ENCODE measurements around the gene ITGB2.

The ITGB2 gene

GRCh38 chr21:44867999-44868700, 52.5 kb downstream of the ITGB2 start:
- DNase-seq (ENCODE audit: low read depth) = no peak

GRCh38 chr21:44867464-44867863, 53.2 kb downstream of the ITGB2 start:
- DNase-seq (ENCODE audit: low read depth) = no peak

GRCh38 chr21:44866780-44867179, 53.9 kb downstream of the ITGB2 start:
- peak; percentile 84 for DNase-seq (ENCODE audit: low read depth)

- peak; percentile 38 for DNase-seq (ENCODE audit: low read depth)
These were observed 55.0 kb downstream of the ITGB2 start for GRCh38 chr21:44865561-44866280.

GRCh38 chr21:44862869-44863685, 57.6 kb downstream of the ITGB2 start:
- DNase-seq (ENCODE audit: low read depth) = no peak

- no peak for DNase-seq (ENCODE audit: low read depth)
These were observed 61.9 kb downstream of the ITGB2 start for GRCh38 chr21:44858791-44859190.

- no peak for DNase-seq (ENCODE audit: low read depth)
These were observed 62.4 kb downstream of the ITGB2 start for GRCh38 chr21:44858291-44858690.

- DNase-seq (ENCODE audit: low read depth) = no peak
These were observed 63.4 kb downstream of the ITGB2 start for GRCh38 chr21:44857127-44857892.

GRCh38 chr21:44856131-44856530, 64.6 kb downstream of the ITGB2 start:
- no peak for DNase-seq (ENCODE audit: low read depth)

- DNase-seq (ENCODE audit: low read depth) = no peak
These were observed 65.1 kb downstream of the ITGB2 start for GRCh38 chr21:44855572-44855971.

- DNase-seq (ENCODE audit: low read depth) = no peak
These were observed 65.8 kb downstream of the ITGB2 start for GRCh38 chr21:44854664-44855446.

GRCh38 chr21:44854391-44854663, 66.4 kb downstream of the ITGB2 start:
- no peak for DNase-seq (ENCODE audit: low read depth)

GRCh38 chr21:44853601-44854390, 66.9 kb downstream of the ITGB2 start:
- no peak for DNase-seq (ENCODE audit: low read depth)

- no peak for DNase-seq (ENCODE audit: low read depth)
These were observed 69.6 kb downstream of the ITGB2 start for GRCh38 chr21:44850905-44851657.

- no peak for DNase-seq (ENCODE audit: low read depth)
These were observed 70.4 kb downstream of the ITGB2 start for GRCh38 chr21:44850208-44850800.

GRCh38 chr21:44849616-44850130, 71.0 kb downstream of the ITGB2 start:
- DNase-seq (ENCODE audit: low read depth) = no peak

GRCh38 chr21:44848821-44849521, 71.7 kb downstream of the ITGB2 start:
- no peak for DNase-seq (ENCODE audit: low read depth)

GRCh38 chr21:44847261-44848056, 73.2 kb downstream of the ITGB2 start:
- DNase-seq (ENCODE audit: low read depth) = no peak

Measured in iris pigment epithelial cell (primary cell).